ENCODE data around the gene ZNF112.

The ZNF112 gene

GRCh38 chr19:44282846-44283245 is 73.6 kb downstream of the ZNF112 start:
- no peak for DNase-seq (ENCODE audit: low spot score)

GRCh38 chr19:44280916-44281315 is 75.6 kb downstream of the ZNF112 start:
- no peak for DNase-seq (ENCODE audit: low spot score)

GRCh38 chr19:44278181-44278690 is 78.2 kb downstream of the ZNF112 start:
- DNase-seq (ENCODE audit: low spot score): no peak

- no peak for DNase-seq (ENCODE audit: low spot score)
Measured at GRCh38 chr19:44277331-44277730, 79.1 kb downstream of the ZNF112 start.

Measured in putamen (tissue), 1 donor.